GM12878 (cell line): ENCODE results near the gene OLA1.

Experiments
- ATF3 ChIP-seq: IDR thresholded peaks from 2 replicates; pipeline ENCODE4 v1.6.1; 2011; ENCODE audit warnings: low read depth, mild to moderate bottlenecking, low read length, moderate library complexity, borderline replicate concordance; ENCODE audit errors: extremely low read depth
- YY1 ChIP-seq: IDR thresholded peaks from 2 replicates; pipeline ENCODE4 v1.6.1; 2011; ENCODE audit warnings: low read depth, mild to moderate bottlenecking, low read length
- ZSCAN29 ChIP-seq: fragments of 450-650 bp; IDR thresholded peaks from 2 replicates; pipeline ENCODE4 v1.6.1; 2017; ENCODE audit warnings: mild to moderate bottlenecking, moderate library complexity

- TF ChIP-seq ATF3 = no peak
- TF ChIP-seq ZSCAN29 = no peak
- TF ChIP-seq YY1 = no peak
These were observed 42.8 kb downstream of the OLA1 start for GRCh38 chr2:174205562-174205961.
